GM12873 (cell line): ENCODE data around the gene VSTM2B.

ENCODE experiments used
- CTCF ChIP-seq: IDR thresholded peaks from 2 replicates; pipeline ENCODE4 v1.5.1; 2012; ENCODE audit warnings: low read depth, mild to moderate bottlenecking, moderate library complexity, low read length, control low read depth; ENCODE audit not compliant: insufficient read depth; ENCODE audit errors: missing control alignments

The VSTM2B gene

DNA sequence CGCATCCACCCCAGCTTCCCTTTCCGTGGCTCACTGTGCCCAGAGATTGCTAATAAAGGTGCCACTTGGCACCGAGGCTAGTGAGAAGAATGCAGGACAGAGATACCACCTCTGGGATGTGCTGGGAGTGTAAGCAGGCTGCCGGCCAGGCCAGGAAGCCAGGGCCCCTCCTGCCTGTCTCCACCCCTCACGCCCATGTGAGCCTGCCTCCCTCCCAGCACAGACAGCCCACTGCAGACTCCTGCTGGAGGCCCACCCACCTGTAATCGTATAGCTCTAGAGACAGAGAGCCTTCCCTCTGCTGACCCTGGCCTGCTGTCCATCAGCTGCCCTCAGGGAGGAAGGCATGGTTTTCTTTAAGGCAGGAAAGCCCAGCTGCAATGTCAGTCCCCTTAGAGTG lies 13.9 kb downstream of the VSTM2B start:
- TF ChIP-seq CTCF: no peak

DNA sequence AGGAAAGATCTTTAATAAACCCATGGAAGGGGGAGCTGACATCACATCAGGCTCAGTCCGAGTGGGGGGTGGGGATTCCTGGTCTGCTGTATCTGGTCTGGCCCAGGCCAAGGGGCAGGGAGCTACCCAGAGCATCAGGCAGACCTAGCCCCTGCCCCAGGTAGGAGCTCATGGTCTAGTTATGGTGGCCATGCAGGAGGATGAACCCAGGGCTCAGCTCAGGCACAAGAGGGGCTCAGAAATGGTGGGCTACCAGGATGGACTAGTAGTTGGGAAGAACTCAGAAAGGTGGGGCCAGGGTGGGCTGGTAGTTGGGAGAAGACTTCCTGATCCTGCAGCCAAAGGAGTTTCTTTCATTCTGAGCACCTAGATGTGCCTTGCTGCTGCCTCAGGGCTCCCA lies 14.3 kb downstream of the VSTM2B start:
- no peak for TF ChIP-seq CTCF

- TF ChIP-seq CTCF: no peak
Measured at GRCh38 chr19:29541473-29542253, 15.9 kb downstream of the VSTM2B start.

DNA sequence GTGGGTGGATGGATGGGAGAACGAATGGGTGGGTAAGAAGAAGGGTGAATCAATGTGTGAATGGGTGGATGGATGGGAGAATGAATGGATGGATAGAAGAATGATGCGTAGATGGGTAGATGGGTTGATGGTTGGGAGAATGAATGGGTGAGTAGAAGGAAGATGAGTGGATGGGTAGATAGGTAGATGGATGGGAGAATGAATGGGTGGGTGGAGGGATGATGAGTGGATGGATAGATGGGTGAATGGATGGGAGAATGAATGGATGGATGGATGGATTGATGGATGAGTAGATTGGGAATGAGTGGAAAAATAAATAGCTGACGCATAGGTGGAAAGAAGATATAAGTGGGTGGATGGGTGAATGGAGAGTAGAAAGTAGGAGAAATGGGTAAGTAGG lies 16.5 kb downstream of the VSTM2B start:
- TF ChIP-seq CTCF: no peak

DNA sequence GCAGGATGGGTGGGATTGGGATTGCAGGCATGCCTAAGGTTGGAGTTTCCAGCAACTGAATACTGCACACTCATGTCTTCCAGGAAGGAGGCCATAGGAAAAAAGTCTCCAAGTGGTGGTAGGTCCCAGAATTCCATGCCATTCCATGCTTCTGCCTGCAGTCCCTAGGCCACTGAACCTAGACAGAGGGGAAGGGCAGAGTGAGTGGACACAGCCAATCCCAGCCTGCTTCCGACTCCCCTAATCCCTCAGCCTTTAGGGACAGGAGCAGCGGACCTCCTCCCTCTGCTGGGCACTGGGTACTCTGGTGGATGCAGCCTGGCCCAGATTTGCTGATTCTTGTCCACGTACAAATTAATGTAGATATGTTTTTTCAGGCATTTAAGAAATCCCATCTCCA lies 17.0 kb downstream of the VSTM2B start:
- no peak for TF ChIP-seq CTCF

DNA sequence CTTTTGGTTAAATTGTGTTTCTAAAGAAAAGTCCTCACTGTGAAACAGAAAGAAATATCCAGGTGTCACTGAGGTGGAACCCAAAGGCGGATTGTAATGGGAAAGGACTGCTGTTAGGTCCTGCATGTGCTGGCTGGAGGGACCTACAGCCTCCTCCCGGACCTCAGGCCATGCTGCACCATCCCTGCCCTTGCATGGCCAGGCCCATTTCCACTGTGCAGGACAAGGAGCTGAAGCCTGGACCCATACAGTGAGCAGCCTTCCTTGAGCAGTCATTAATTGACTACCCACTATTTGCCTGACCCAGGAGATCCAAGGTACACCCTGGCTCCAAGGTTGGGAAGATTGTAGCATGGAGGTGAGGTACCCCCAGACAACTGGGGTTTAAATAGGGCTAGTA lies 17.6 kb downstream of the VSTM2B start:
- no peak for TF ChIP-seq CTCF

- no peak for TF ChIP-seq CTCF
Measured at GRCh38 chr19:29544656-29545360, 19.0 kb downstream of the VSTM2B start.
